RWPE2 (cell line): ENCODE measurements around the gene C4orf36.

Experiments
- ATAC-seq: fragments of 200-7000 bp; cut with Tn5 transposase; 3 replicates; pipeline ENCODE4 v1.9.1; 2021; ENCODE audit warnings: low read depth
- DNase-seq: peaks from one replicate; pipeline ENCODE4 v3.0.0-alpha.2; 2020; ENCODE audit warnings: low spot score
- H3K27ac ChIP-seq: fragments of 450-650 bp; 2 replicates; pipeline ENCODE4 v1.5.1; 2017; ENCODE audit warnings: mild to moderate bottlenecking; ENCODE audit not compliant: poor library complexity, severe bottlenecking
- H3K27me3 ChIP-seq: fragments of 250-450 bp; sonication (Bioruptor Pico); 2 replicates; pipeline ENCODE4 v1.5.1; 2021; ENCODE audit warnings: mild to moderate bottlenecking, moderate library complexity; ENCODE audit not compliant: insufficient read depth, poor library complexity, severe bottlenecking
- H3K36me3 ChIP-seq: fragments of 250-450 bp; sonication (Bioruptor Pico); 2 replicates; pipeline ENCODE4 v1.5.1; 2020; ENCODE audit warnings: low read depth, mild to moderate bottlenecking, moderate library complexity
- H3K4me1 ChIP-seq: fragments of 250-450 bp; sonication (Bioruptor Pico); 2 replicates; pipeline ENCODE4 v1.5.1; 2021; ENCODE audit warnings: mild to moderate bottlenecking, moderate library complexity; ENCODE audit not compliant: insufficient read depth, poor library complexity, severe bottlenecking
- H3K4me3 ChIP-seq: fragments of 250-450 bp; sonication (Bioruptor Pico); 2 replicates; pipeline ENCODE4 v1.5.1; 2021; ENCODE audit warnings: mild to moderate bottlenecking, moderate library complexity; ENCODE audit not compliant: severe bottlenecking
- H3K9me3 ChIP-seq: fragments of 250-450 bp; sonication (Bioruptor Pico); 2 replicates; pipeline ENCODE4 v1.5.1; 2021; ENCODE audit warnings: mild to moderate bottlenecking, moderate library complexity; ENCODE audit not compliant: severe bottlenecking
- TF ChIP-seq, protein P1 (sequence below): fragments of 450-650 bp; IDR thresholded peaks from one replicate; pipeline ENCODE4 v1.5.1; 2017; ENCODE audit warnings: mild to moderate bottlenecking, moderate library complexity; ENCODE audit not compliant: poor library complexity, severe bottlenecking

Gene C4orf36, protein sequence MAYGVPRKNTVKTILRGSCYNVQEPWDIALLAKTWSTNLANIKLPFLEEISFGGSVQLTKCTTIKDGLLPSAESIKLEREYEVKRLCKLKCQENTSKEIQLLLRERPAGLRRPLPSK

DNA sequence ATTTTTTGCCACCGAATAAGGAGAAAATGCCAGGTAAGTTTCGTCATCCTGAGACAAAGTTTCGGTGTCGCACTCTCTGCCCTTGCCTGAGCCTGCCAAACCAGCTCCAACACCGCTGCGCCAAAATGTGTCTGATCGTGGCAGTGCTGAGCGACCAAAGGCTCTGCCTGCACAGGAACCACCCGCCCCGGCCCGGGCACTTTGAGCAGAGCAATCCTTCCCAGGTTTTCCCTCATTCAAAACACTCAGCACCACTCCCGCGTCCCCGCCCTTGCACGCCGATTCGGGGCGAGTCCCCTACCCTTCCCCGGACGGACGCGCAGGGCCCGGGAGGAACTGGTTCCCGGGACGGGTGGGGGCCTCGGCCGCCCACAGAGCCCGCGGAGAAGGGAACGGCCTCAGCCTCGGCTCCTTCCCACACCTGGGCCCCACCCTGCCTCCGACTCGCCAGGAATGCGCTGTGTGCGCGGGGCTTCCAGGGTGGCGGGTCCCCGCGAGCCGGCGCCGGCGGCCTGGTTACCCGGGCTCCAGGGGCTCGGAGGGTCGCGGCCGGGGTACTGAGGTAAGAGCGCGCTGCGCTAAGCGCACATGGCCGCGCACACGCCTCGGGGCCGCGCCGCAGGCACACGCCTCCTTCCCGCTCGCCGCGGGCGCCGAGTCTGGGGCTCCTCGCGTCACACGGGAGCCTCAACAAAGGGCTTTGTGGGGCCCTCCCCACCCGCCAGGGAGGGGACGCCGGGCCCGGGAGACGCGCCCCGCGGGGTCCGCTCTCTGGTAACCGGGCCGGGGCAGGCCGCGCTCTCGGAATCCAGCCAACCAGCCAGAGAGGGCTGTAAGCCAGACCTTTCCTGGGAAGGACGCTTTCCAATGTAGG, at the start of gene C4orf36:
TSS of gene C4orf36 (minus strand) at position 661 of the 874 bp plus-strand sequence. CDS start 902 bp downstream, outside the sequence.
- ATAC-seq (peak; percentile 88), DNase-seq (peak; percentile 81)
- Histone ChIP-seq H3K9me3 (no peaks in the 10 kb centered on the region), H3K4me1 (peaks cover 8% of the 10 kb centered on the region), H3K36me3 (no peaks in the 10 kb centered on the region), H3K27me3 (no peaks in the 10 kb centered on the region), H3K27ac (peak within 1 kb of the TSS; percentile 84), H3K4me3 (peak within 1 kb of the TSS; percentile 53)
- TF ChIP-seq, protein P1, sequence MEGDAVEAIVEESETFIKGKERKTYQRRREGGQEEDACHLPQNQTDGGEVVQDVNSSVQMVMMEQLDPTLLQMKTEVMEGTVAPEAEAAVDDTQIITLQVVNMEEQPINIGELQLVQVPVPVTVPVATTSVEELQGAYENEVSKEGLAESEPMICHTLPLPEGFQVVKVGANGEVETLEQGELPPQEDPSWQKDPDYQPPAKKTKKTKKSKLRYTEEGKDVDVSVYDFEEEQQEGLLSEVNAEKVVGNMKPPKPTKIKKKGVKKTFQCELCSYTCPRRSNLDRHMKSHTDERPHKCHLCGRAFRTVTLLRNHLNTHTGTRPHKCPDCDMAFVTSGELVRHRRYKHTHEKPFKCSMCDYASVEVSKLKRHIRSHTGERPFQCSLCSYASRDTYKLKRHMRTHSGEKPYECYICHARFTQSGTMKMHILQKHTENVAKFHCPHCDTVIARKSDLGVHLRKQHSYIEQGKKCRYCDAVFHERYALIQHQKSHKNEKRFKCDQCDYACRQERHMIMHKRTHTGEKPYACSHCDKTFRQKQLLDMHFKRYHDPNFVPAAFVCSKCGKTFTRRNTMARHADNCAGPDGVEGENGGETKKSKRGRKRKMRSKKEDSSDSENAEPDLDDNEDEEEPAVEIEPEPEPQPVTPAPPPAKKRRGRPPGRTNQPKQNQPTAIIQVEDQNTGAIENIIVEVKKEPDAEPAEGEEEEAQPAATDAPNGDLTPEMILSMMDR = peak; percentile 27

DNA sequence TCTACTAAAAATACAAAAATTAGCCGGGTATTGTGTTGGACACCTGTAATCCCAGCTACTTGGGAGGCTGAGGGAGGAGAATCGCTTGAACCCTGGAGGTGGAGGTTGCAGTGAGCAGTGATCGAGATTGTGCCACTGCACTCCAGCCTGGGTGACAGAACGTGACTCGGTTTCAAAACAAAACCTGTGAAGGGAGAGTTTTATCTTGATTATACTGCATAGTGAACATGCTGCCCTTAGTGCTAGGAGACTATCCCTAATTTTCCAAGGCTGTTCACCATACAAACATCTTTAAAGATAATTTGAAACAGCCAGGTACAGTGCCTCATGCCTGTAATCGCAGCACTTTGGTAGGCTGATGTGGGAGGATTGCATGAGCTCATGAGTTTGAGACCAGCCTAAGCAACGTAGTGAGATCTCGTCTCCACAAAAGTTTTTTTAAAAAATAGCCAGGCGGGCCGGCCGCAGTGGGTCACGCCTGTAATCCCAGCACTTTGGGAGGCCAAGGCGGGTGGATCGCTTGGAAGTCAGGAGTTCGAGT, 48.8 kb upstream of the C4orf36 start:
- Histone ChIP-seq H3K27me3 (no peaks in the 10 kb centered on the region), H3K36me3 (no peaks in the 10 kb centered on the region), H3K27ac (no peak overlapping the region), H3K4me1 (peaks cover 26% of the 10 kb centered on the region), H3K4me3 (no peak overlapping the region), H3K9me3 (no peaks in the 10 kb centered on the region)
- ATAC-seq (no peak), DNase-seq (no peak)
- TF ChIP-seq, protein P1 = no peak

DNA sequence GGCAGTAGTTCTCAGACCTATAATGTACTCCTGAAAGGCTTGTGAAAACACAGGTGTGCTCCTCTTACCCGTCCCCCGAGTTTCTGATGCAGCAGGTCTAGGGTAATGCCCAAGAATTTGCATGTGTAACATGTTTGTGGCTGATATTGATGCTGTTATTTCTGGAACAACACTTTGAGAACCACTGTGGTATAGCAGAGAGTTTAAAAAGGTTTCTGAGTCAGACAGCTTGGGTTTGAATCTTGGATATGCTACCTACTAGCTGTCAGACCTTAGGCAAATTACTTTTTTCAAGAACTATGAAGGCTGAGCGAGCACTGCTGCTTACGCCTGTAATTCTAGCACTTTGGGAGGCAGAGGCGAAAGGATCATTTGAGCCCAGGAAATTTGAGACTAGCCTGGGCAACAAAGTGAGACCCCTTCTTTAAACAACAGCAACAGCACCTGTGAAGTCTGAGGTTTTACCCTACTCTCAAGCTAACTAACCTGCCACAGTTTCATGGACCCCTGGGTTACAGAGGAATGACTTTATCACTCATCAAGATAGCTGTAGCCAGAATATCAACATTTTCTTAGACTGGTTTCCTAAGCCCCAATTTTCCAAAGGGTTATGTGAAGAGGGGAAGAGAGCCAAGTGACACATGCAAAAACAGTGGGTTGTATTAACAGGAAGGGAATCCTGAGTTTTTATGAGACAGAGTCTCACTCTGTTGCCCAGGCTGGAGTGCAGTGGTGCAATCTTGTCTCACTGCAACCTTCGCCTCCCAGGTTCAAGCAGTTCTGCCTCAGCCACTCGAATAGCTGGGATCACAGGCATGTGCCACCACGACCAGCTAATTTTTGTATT, 47.7 kb upstream of the C4orf36 start:
- Histone ChIP-seq H3K4me1 (peaks cover 26% of the 10 kb centered on the region), H3K4me3 (no peak overlapping the region), H3K36me3 (no peaks in the 10 kb centered on the region), H3K27ac (no peak overlapping the region), H3K9me3 (no peaks in the 10 kb centered on the region), H3K27me3 (no peaks in the 10 kb centered on the region)
- TF ChIP-seq, protein P1 = no peak
- DNase-seq = no peak
- no peak for ATAC-seq

DNA sequence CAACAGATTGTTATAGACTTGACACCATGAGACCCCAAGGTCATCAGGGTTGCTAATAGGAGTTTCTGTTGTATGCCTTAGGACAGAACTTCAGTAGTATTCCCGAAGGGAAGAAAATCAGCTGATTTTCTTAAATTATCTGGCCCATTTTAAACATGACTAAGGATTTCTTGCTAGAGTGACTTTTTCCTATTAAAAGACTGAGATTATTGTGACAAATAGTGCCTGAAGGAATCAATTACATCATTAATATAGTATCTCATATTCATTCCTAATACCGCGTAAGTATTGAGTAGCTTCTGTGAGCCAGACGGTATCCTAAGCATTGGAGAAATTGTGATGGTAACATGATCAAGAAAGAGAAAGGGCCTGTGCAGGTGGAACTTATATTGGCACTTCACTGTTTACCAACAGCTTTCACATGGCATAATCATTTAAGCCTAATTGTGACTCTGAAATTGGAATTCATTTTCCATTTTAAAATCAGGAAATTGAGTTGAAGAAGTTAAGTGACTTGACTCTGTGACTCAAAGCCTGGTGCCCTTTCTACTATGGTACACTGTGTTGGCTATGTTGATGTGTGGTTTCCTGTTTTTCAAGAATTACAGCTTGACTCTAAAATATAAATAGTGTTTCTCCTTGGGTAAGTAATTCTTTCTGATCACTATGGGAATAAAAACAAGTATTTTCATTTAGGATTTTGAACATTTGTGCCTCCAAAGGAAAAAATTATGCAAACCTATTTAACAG, 46.7 kb upstream of the C4orf36 start:
- no peak for DNase-seq
- H3K36me3 ChIP-seq = no peaks in the 10 kb centered on the region
- peaks cover 26% of the 10 kb centered on the region for H3K4me1 ChIP-seq
- no peak overlapping the region for H3K27ac ChIP-seq
- no peaks in the 10 kb centered on the region for H3K27me3 ChIP-seq
- ATAC-seq = no peak
- TF ChIP-seq, protein P1 = no peak
- H3K4me3 ChIP-seq = no peak overlapping the region
- no peaks in the 10 kb centered on the region for H3K9me3 ChIP-seq
